Suprapubic skin (tissue), 4 donors: ENCODE results near the gene CENPX. TPM values are rescaled to one million over a fixed set of nuclear protein-coding genes. Genes with fewer than 3 reads are reported as not detected.

Source experiments
- DNase-seq, 2 donors: peaks; one replicate each; pipeline ENCODE4 v3.0.0-alpha.2; 2019; ENCODE audit warnings: low spot score in 2 of 2
- H3K27ac ChIP-seq: fragments of 200-600 bp; sonication (generic); one replicate; pipeline ENCODE4 v1.5.1; 2019
- H3K27me3 ChIP-seq: fragments of 200-600 bp; sonication (generic); one replicate; pipeline ENCODE4 v1.5.1; 2019
- H3K36me3 ChIP-seq: fragments of 200-600 bp; sonication (generic); one replicate; pipeline ENCODE4 v1.5.1; 2019
- H3K4me1 ChIP-seq: fragments of 200-600 bp; sonication (generic); one replicate; pipeline ENCODE4 v1.5.1; 2019
- H3K4me3 ChIP-seq: fragments of 200-600 bp; sonication (generic); one replicate; pipeline ENCODE4 v1.5.1; 2019; ENCODE audit warnings: mild to moderate bottlenecking
- H3K9me3 ChIP-seq: fragments of 200-600 bp; sonication (generic); one replicate; pipeline ENCODE4 v1.5.1; 2019
- EP300 ChIP-seq: sonication (generic); formaldehyde crosslinking; IDR thresholded peaks from one replicate; pipeline ENCODE4 v1.6.1; 2017; ENCODE audit warnings: antibody characterized with exemption
- POLR2A ChIP-seq, 2 donors: fragments of 450-650 bp; IDR thresholded peaks; one replicate each; pipeline ENCODE4 v1.6.1; 2017; ENCODE audit warnings: antibody characterized with exemption in 2 of 2, mild to moderate bottlenecking in 2 of 2, moderate library complexity in 2 of 2
- POLR2AphosphoS5 ChIP-seq, 3 donors: sonication (generic); formaldehyde crosslinking; IDR thresholded peaks; one replicate each; pipeline ENCODE4 v1.6.1; 2017; ENCODE audit warnings: antibody characterized with exemption in 3 of 3
- WGBS: methylation state at CpG from one replicate; pipeline ENCODE4 v1.1.5; 2018; 5-methylcytosine and 5-hydroxymethylcytosine counted together
- total RNA-seq, 4 donors: library from RNA; depleted of rRNA; stranded (reverse); fragments of >200 nt; gene quantifications; one replicate each; pipeline ENCODE4 v1.1.0, GENCODE V29; 2016
- TF ChIP-seq, protein P1 (sequence below), 2 donors: fragments of 200-600 bp in 1 of 2; fragments of 450-650 bp in 1 of 2; sonication (generic) in 1 of 2; IDR thresholded peaks; one replicate each; pipeline ENCODE4 v1.5.1; 2016 to 2019; ENCODE audit warnings: antibody characterized with exemption in 2 of 2, mild to moderate bottlenecking in 1 of 2, moderate library complexity in 1 of 2

Gene CENPX
- total RNA-seq, 4 donors from 2014 or later = 75.8 to 81.6 (median 76.8) TPM

DNA sequence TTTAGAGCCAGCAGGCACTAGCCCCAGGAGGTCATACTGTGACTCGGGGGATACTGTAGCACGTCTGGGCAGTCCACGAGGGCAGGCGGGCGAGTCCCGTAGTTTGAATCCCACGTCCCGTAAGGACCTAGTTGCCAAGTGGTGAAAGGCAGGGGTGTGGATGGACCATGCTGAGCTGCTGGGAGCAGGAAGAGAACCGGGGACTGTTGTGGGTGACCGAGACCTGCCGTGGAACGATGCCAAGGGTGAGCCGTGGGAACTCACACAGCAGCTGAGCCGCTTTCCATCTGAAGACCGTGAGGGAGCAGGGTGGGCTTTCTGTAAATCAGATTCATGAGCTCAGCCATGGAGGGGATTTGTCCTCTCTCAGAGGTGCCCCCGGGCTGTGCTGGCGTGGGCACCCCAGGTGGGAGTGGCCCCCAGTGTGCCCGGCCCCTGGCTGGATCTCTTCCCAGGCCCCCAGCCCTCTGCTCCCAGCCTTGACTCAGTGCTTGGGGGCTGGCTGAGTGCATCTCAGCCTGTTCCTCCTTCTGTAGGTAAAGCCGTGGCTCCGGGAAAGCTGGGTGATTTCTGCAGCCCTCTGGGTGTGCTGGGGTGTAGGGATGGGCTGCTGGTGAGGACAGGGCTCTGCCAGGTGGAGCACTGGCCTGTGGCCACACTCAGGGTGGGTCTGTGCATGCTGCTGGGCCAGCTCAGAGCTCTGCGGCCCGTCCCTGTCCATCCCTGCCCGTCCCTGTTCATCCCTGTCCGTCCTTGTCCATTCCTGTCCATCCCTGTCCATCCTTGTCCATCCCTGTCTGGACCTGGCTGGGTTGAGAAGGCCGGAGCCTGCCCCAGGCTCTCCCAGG lies 31.6 kb downstream of the CENPX start:
- H3K36me3 ChIP-seq = peaks cover 20% of the 10 kb centered on the region
- no peak for DNase-seq
- H3K4me1 ChIP-seq = peaks cover 24% of the 10 kb centered on the region
- WGBS = 83% methylated on average over 24 of the region's 25 CpGs
- H3K4me3 ChIP-seq = peak overlapping the region; percentile 7
- H3K9me3 ChIP-seq = no peaks in the 10 kb centered on the region
- TF ChIP-seq, protein P1, sequence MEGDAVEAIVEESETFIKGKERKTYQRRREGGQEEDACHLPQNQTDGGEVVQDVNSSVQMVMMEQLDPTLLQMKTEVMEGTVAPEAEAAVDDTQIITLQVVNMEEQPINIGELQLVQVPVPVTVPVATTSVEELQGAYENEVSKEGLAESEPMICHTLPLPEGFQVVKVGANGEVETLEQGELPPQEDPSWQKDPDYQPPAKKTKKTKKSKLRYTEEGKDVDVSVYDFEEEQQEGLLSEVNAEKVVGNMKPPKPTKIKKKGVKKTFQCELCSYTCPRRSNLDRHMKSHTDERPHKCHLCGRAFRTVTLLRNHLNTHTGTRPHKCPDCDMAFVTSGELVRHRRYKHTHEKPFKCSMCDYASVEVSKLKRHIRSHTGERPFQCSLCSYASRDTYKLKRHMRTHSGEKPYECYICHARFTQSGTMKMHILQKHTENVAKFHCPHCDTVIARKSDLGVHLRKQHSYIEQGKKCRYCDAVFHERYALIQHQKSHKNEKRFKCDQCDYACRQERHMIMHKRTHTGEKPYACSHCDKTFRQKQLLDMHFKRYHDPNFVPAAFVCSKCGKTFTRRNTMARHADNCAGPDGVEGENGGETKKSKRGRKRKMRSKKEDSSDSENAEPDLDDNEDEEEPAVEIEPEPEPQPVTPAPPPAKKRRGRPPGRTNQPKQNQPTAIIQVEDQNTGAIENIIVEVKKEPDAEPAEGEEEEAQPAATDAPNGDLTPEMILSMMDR (IDR thresholded peaks at IDR 0.05) = no peak
- TF ChIP-seq POLR2A (IDR thresholded peaks at IDR 0.05) = no peak
- TF ChIP-seq POLR2AphosphoS5 (IDR thresholded peaks at IDR 0.05) = no peak
- no peak for TF ChIP-seq EP300
- no peak overlapping the region for H3K27ac ChIP-seq
- no peaks in the 10 kb centered on the region for H3K27me3 ChIP-seq

- WGBS = 77% methylated on average over 26 of the region's 26 CpGs
- Histone ChIP-seq H3K4me1 (peaks cover 16% of the 10 kb centered on the region), H3K36me3 (peaks cover 49% of the 10 kb centered on the region), H3K27ac (no peak overlapping the region), H3K4me3 (no peak overlapping the region), H3K27me3 (no peaks in the 10 kb centered on the region), H3K9me3 (no peaks in the 10 kb centered on the region)
- no peak for DNase-seq
- TF ChIP-seq, protein P1 (IDR thresholded peaks at IDR 0.05) = no peak
- TF ChIP-seq POLR2A (IDR thresholded peaks at IDR 0.05) = no peak
- no peak for TF ChIP-seq POLR2AphosphoS5 (IDR thresholded peaks at IDR 0.05)
- no peak for TF ChIP-seq EP300
These were observed 35.4 kb downstream of the CENPX start for GRCh38 chr17:81987161-81987770.

DNA sequence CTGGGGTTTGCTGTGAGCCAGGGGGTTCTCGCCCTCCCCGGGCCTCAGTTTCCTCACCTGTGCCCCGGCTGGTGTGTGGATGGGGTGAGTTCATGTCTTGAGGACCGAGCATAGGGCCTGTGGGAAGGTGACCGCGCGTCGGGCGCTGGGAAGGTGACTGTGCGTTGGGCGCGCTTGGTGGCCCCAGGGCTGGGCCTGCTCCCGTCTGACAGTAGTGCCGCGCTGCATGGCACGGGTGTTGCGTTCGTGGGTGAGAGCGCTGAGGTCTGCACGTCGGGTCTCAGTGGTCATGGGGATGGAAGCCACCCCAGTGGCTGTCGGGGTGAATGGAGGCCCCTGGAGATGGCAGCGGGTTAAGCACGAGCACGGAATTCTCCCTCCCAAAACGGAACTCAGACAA lies 36.1 kb downstream of the CENPX start:
- DNase-seq = no peak
- no peaks in the 10 kb centered on the region for H3K27me3 ChIP-seq
- 94% methylated on average over 22 of the region's 26 CpGs for WGBS
- H3K9me3 ChIP-seq = no peaks in the 10 kb centered on the region
- peaks cover 49% of the 10 kb centered on the region for H3K36me3 ChIP-seq
- no peak for TF ChIP-seq EP300
- TF ChIP-seq, protein P1 (IDR thresholded peaks at IDR 0.05) = no peak
- no peak for TF ChIP-seq POLR2AphosphoS5 (IDR thresholded peaks at IDR 0.05)
- no peak for TF ChIP-seq POLR2A (IDR thresholded peaks at IDR 0.05)
- H3K4me3 ChIP-seq = no peak overlapping the region
- no peak overlapping the region for H3K27ac ChIP-seq
- peaks cover 9% of the 10 kb centered on the region for H3K4me1 ChIP-seq

DNA sequence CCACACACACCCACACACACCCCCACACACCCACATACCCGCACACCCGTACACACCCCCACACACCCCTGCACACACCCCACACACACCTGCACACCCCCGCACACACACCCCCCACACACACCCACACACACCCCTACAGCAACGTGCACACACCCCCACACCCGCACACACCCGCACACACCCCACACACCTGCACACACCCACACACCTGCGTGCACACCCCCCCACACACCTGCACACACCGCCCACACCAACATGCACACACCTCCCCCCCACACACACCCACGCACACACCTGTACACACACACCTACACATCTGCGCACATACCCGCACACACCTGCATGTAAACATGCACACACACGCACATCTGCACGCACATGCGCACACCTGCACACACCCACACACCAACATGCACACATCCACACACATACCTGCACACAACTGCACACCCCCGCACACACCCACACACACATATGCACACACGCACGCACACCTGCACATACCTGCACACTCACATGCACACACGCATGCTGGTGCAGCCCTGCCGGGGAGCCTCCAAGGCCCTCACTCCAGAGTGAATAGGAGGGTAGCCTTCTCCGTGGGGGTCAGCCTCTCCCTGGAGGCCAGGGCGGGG lies 37.8 kb downstream of the CENPX start:
- DNase-seq = no peak
- Histone ChIP-seq H3K36me3 (peaks cover 54% of the 10 kb centered on the region), H3K9me3 (no peaks in the 10 kb centered on the region), H3K27me3 (no peaks in the 10 kb centered on the region), H3K4me3 (no peak overlapping the region), H3K4me1 (no peaks in the 10 kb centered on the region), H3K27ac (no peak overlapping the region)
- WGBS = 85% methylated on average over 21 of the region's 21 CpGs
- TF ChIP-seq POLR2A (IDR thresholded peaks at IDR 0.05) (no peak), POLR2AphosphoS5 (IDR thresholded peaks at IDR 0.05) (no peak), EP300 (no peak)
- TF ChIP-seq, protein P1 (IDR thresholded peaks at IDR 0.05) = no peak
